NOMO-1 (cell line): ENCODE measurements around the gene SRSF5.
A peak's percentile ranks its signal among the peaks of the same experiment; 100 is the strongest.
"Not testable (repeated sequence)": the region's sequence is repeated elsewhere in the genome, so short reads cannot be mapped to it uniquely, and the experiment has no call there.

Experiments used
- DNase-seq, 2 experiments: peaks; one replicate each; lab custom pipeline; 2025; ENCODE audit not compliant: unreplicated experiment in 2 of 2; lab: John Stamatoyannopoulos, UW

Gene SRSF5

GRCh38 chr14:69804902-69805301 lies 38.0 kb downstream of the SRSF5 start:
- no peak for DNase-seq

- DNase-seq: no peak
Measured at GRCh38 chr14:69807192-69807591, 40.2 kb downstream of the SRSF5 start.

- no peak for DNase-seq
Measured at GRCh38 chr14:69808919-69809808, 42.2 kb downstream of the SRSF5 start.

- DNase-seq: no peak
Measured at GRCh38 chr14:69811227-69811867, 44.4 kb downstream of the SRSF5 start.

- DNase-seq: no peak
Measured at GRCh38 chr14:69811868-69812252, 44.9 kb downstream of the SRSF5 start.

GRCh38 chr14:69812711-69813110 lies 45.8 kb downstream of the SRSF5 start:
- no peak for DNase-seq

GRCh38 chr14:69813346-69813745 lies 46.4 kb downstream of the SRSF5 start:
- DNase-seq: not testable (repeated sequence)

GRCh38 chr14:69814397-69814796 lies 47.5 kb downstream of the SRSF5 start:
- no peak for DNase-seq

- DNase-seq: no peak
Measured at GRCh38 chr14:69815556-69815955, 48.6 kb downstream of the SRSF5 start.

- DNase-seq: no peak
Measured at GRCh38 chr14:69816216-69816615, 49.3 kb downstream of the SRSF5 start.

- peak; percentile 18 to 36 for DNase-seq
Measured at GRCh38 chr14:69818758-69819191, 51.8 kb downstream of the SRSF5 start.

GRCh38 chr14:69819607-69820006 lies 52.7 kb downstream of the SRSF5 start:
- DNase-seq: no peak

GRCh38 chr14:69820991-69821390 lies 54.0 kb downstream of the SRSF5 start:
- no peak for DNase-seq
